Right lobe of liver (tissue), 4 donors: ENCODE measurements around the gene CIAO2B.

Source experiments
- CTCF ChIP-seq, 4 donors: fragments of 200-600 bp in 3 of 4; fragments of 450-650 bp in 1 of 4; IDR thresholded peaks; one replicate each; pipeline versions ENCODE4 v1.5.1 to v1.8.0; 2016 to 2022; ENCODE audit warnings: antibody characterized with exemption in 4 of 4, mild to moderate bottlenecking in 2 of 4
- POLR2A ChIP-seq: fragments of 450-650 bp; IDR thresholded peaks from one replicate; pipeline ENCODE4 v1.6.1; 2017; ENCODE audit warnings: antibody characterized with exemption, mild to moderate bottlenecking
- donor health status: DM: no; HTN: no; CAD: no.
- donor health status: DM: no; HTN: no; CAD: no.
- donor health status: DM: no; HTN: yes; CAD: no.

DNA sequence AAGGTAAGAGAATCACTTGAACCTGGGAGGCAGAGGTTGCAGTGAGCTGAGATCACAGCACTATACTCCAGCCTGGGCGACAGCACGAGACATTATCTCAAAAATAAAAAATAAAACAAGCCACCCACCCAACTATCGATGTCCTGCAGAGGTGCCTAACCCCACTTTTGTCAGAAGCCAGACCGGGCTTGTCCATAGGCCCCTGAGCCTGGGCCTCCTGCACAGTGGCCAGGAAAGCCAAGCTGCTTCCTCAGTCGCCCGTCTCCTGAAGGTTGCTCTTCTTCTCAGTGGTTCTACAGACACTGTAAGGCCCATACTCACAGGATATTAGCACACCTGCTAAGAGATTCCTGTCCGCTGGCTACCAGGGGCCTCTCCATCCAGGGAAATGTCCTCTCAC, 12.3 kb upstream of the CIAO2B start:
- no peak for TF ChIP-seq CTCF (IDR thresholded peaks at IDR 0.05)
- no peak for TF ChIP-seq POLR2A
